T-helper 2 cell treated with Interferon-gamma antibody and Interleukin-4, amounts not matched to agents 100 ng/mL and 5 ng/mL, for 36 hours (primary cell): ENCODE measurements around the gene ADIG. TPM values are rescaled to one million over a fixed set of nuclear protein-coding genes. Genes with fewer than 3 reads are reported as not detected.

ENCODE experiments used
- intact Hi-C: fragments of 100-400 bp; cut with micrococcal nuclease; formaldehyde crosslinking; loops from one replicate; pipeline ENCODE4 v1.15.1; 2023
- total RNA-seq: library from RNA; stranded (reverse); gene quantifications from 2 replicates; pipeline ENCODE4 v1.2.3, GENCODE V29; 2022

ADIG gene
- total RNA-seq: not detected in 2 replicates

GRCh38 chr20:38581013-38581412 is at the start of gene ADIG:
Gene ADIG, plus strand, starts transcription at chr20:38581197. Its CDS starts 54 bp downstream, at chr20:38581251.
- intact Hi-C loops: no loop called here

- intact Hi-C loops: no loop called here
Observed at GRCh38 chr20:38534756-38535155, 46.2 kb upstream of the ADIG start.

- intact Hi-C loops: no loop called here
Observed at GRCh38 chr20:38536310-38536709, 44.7 kb upstream of the ADIG start.

GRCh38 chr20:38537176-38537575 is 43.8 kb upstream of the ADIG start:
- intact Hi-C loops: no loop called here

GRCh38 chr20:38538789-38539188 is 42.2 kb upstream of the ADIG start:
- intact Hi-C loops: no loop called here

- intact Hi-C loops: no loop called here
Observed at GRCh38 chr20:38543014-38543906, 37.7 kb upstream of the ADIG start.

GRCh38 chr20:38545771-38546170 is 35.2 kb upstream of the ADIG start:
- intact Hi-C loops: no loop called here

GRCh38 chr20:38547288-38548085 is 33.5 kb upstream of the ADIG start:
- intact Hi-C loops: no loop called here

GRCh38 chr20:38548356-38549083 is 32.5 kb upstream of the ADIG start:
- intact Hi-C loops: no loop called here

GRCh38 chr20:38550274-38550673 is 30.7 kb upstream of the ADIG start:
- intact Hi-C loops: no loop called here

- intact Hi-C loops: no loop called here
Observed at GRCh38 chr20:38551056-38551626, 29.9 kb upstream of the ADIG start.

GRCh38 chr20:38554986-38555385 is 26.0 kb upstream of the ADIG start:
- intact Hi-C loops: no loop called here

- intact Hi-C loops: no loop called here
Observed at GRCh38 chr20:38555395-38555794, 25.6 kb upstream of the ADIG start.

GRCh38 chr20:38557174-38557573 is 23.8 kb upstream of the ADIG start:
- intact Hi-C loops: no loop called here

GRCh38 chr20:38558596-38559360 is 22.2 kb upstream of the ADIG start:
- intact Hi-C loops: no loop called here

- intact Hi-C loops: no loop called here
Observed at GRCh38 chr20:38559764-38560163, 21.2 kb upstream of the ADIG start.

- intact Hi-C loops: no loop called here
Observed at GRCh38 chr20:38563802-38564431, 17.1 kb upstream of the ADIG start.

GRCh38 chr20:38564680-38565079 is 16.3 kb upstream of the ADIG start:
- intact Hi-C loops: no loop called here

- intact Hi-C loops: no loop called here
Observed at GRCh38 chr20:38566036-38566598, 14.9 kb upstream of the ADIG start.
